ENCODE results near the gene CCDC88B.

Gene CCDC88B, protein sequence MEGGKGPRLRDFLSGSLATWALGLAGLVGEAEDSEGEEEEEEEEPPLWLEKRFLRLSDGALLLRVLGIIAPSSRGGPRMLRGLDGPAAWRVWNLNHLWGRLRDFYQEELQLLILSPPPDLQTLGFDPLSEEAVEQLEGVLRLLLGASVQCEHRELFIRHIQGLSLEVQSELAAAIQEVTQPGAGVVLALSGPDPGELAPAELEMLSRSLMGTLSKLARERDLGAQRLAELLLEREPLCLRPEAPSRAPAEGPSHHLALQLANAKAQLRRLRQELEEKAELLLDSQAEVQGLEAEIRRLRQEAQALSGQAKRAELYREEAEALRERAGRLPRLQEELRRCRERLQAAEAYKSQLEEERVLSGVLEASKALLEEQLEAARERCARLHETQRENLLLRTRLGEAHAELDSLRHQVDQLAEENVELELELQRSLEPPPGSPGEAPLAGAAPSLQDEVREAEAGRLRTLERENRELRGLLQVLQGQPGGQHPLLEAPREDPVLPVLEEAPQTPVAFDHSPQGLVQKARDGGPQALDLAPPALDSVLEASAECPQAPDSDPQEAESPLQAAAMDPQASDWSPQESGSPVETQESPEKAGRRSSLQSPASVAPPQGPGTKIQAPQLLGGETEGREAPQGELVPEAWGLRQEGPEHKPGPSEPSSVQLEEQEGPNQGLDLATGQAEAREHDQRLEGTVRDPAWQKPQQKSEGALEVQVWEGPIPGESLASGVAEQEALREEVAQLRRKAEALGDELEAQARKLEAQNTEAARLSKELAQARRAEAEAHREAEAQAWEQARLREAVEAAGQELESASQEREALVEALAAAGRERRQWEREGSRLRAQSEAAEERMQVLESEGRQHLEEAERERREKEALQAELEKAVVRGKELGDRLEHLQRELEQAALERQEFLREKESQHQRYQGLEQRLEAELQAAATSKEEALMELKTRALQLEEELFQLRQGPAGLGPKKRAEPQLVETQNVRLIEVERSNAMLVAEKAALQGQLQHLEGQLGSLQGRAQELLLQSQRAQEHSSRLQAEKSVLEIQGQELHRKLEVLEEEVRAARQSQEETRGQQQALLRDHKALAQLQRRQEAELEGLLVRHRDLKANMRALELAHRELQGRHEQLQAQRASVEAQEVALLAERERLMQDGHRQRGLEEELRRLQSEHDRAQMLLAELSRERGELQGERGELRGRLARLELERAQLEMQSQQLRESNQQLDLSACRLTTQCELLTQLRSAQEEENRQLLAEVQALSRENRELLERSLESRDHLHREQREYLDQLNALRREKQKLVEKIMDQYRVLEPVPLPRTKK (N-terminal part only)

DNA sequence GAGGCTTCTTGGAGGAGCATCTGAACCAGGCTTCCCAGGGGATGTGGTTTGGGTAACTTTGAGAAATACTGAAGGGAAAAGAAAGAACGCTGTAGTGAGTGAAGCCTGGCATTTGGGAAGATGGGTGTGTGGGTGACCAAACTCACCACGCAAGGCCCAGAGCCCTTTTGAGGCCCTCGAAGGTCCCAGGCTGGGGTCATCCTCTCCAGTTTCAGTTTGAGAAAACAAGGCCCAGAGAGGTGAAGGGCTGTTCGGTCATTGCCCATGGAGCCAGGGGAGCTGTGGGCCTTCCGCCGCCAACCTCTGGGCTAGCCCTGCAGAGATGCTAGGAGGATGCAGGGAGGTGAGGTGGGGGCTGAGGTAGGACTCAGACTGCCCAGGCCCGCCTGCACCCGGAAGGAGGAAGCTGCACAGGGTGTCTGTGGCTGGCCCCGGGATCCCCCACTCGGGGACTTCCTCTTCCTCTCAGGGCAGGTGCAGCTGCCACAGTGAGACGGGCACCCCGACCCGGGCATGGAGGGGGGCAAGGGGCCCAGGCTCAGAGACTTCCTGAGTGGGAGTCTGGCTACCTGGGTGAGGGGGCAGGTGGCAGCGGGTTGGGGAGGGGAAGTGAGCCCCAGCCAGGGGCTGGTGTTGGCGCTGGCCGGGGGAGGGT is at the start of gene CCDC88B:
TSS of gene CCDC88B (plus strand) at position 451 of the 655 bp plus-strand sequence. CDS start at position 514, 63 bp downstream.
- no peak for DNase-seq (ENCODE audit: low read depth)

DNA sequence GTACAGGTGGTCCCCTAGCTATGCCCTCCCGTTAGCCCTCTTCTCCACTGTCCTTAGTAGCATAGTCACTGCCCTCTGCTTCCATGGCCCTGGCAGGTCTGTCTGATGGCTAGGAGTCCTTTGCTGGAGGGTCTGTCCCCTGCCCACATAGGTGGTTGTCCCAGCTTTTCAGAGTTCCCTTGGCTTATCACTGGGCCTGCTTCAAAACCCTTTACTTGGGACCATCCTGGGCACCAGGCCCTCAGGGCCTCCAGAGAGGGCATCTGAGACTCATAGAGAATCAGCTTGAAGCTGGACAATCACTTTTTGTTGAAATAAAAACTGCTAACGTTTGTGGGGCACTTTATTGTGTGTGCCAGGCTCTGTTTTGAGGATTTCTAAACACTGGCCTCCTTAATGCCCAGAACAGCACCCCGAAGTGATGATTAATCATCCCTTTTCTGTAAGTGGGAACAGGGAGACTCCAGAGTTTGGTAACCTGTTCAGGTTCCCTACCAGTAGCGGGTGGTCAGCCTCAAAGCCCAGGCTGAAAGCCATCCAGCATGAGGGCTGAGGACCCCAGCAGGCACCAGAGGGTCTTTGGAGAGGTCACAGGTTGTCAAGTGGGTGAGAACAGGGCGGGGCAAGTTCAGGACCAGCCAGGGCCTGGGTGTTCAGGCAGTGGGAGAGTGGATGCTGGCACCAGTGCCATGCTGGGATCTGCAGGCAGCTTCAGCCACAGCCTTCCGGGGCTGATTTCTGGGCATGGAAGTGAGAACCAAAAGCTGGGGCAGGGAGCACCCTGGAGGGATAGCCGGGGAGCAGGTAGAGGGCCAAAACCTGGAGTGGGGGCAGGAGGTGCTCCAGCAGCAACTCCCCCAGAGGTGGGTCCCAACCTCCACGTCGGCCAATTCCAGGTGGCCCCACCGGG is 49.4 kb upstream of the CCDC88B start:
- DNase-seq (ENCODE audit: low read depth) = no peak

DNA sequence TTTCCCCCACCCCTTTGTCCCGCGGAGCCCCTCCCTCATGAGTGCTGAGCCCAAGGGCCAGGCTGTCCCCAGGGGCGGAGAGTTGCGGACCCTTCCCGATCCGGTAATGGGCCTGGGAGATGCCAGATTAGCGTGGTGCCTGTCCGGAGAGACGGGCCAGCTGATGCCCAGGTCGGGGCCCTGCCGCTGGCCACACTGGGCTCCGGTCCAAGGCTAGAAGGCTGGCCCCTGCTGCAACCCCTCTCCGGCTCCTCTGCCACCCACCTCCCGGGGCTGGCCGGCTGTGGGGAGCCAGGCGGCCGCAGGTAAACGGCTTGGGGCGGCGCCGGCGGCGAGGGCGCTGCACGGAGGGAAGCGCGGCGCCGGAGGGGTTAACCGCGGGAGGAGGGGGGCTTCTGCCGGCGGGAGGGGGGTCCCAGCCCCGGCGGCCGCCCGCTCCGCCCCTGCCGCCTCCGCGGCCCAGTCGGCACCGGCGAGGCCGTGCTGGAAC is 48.7 kb upstream of the CCDC88B start, which contains the start of gene KCNK4:
TSS of gene KCNK4 (plus strand) at position 41 of the 490 bp plus-strand sequence. CDS start 1,717 bp downstream, outside the sequence.
- no peak for DNase-seq (ENCODE audit: low read depth)

DNA sequence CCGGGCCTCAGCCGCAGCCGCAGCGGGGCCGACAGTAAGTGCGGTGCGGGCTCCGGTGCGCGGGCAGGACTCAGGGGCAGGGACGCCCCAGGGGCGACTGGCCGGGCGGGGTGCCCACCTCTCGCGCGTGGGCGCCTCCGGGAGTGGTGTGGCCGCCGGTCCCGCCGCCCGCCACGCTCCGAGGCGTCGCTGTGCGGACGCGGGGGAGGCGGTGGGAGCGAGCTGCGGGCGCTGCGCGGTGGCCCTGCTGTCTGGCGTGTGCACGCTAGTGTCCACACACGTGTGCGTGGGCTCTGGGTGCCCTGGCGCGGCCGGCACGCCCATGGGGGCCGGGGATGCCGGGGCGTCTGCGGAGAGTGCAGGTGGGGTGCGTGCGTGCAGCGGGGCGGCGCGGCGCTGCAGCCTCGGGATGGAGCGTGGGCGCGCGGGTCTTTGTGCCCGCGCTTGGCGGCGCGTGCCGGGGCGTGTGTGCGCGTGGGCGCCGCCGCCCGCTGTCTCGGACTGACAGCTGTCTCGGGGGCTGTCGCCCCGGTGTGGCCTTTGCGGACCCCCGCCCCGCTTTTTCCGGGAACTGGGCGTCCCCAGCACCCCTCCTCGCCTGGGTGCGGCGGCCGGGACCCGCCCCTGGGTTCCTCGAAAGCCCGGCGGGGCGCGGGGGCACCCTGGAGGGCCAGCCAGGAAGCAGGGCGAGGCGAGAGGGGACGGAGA is 48.1 kb upstream of the CCDC88B start:
- no peak for DNase-seq (ENCODE audit: low read depth)

DNA sequence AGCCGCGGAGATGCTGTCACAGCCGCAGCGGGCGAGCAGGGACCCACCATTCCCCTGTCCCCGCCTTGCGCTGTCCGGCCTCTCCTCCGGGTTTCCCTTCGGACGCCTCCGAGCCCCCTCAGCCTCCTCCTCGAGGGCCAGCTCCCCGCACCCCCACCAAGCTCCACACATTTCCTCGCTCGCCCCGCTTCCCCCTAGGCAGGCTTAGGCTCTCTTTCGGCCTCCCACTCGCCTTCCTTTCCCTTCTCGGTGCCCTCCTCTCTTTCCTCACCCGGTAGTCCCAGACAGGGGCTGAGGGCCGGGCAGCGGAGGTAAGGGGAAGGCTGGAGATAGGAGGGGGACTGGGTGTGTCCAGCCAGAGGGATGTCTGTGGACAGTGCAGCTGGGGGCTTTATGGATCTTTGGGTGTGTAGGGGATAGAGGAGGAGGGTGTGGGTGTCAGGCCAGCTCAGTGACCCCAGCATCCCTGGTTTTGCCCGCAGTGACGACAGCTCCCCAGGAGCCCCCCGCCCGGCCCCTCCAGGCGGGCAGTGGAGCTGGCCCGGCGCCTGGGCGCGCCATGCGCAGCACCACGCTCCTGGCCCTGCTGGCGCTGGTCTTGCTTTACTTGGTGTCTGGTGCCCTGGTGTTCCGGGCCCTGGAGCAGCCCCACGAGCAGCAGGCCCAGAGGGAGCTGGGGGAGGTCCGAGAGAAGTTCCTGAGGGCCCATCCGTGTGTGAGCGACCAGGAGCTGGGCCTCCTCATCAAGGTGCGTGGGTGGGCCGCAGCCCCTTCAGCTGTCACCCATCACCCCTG is 47.3 kb upstream of the CCDC88B start:
- DNase-seq (ENCODE audit: low read depth) = no peak

DNA sequence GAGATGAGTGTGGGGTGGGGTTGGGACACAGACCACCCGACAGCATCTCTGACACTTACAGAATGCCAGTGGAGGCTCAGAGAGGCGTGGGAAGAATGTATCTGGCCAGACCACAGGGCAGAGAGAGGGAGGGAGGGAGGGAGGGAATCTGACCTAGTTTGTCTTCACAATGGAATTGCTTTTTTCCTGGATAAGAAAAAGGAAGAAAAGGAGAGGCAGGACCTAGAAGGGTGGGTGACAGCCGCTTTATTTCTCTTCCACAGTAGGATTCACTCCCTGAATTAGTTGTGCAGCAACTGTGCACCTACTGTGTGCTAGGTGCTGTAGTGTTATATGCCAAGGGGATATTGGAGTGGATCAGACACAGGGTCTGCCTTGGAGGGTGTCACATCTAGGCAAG is 45.2 kb upstream of the CCDC88B start:
- peak; percentile 79 for DNase-seq (ENCODE audit: low read depth)

DNA sequence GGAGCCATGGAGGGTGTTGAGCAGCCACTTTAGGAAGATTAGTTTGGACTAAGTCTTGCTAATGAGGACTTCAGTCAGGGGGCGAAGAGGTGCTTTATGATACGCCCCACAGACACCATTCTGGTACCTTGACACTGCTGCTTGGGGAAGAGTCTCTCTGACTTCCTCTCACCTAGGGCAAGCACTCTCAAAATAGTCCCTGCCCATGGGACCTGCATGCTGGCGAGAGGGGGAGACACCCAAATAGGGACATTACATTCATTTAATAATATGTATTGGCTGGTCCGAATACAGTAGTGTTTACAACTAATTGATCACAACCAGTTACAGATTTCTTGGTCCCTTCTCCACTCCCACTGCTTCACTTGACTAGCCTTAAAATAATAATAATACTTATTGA is 44.2 kb upstream of the CCDC88B start:
- DNase-seq (ENCODE audit: low read depth) = no peak

DNA sequence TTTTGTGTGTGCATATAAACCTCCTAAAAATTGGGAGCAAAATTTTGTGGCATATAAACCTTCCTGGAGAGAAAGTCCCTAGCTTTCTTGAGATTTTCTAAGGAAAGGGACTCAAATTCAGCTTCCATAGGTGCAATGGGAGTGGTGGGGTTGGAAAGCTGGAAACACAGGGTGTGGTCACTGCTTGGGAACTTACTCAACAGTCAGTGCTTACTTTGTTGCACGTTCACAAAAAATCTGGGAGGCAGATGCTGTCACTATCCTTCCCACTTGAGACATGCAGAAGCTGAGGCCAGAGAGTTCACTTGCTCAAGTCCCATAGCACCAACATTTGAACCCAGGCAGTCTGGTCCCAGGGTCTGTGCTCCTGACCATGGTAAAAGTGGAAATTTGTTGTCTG is 43.8 kb upstream of the CCDC88B start:
- DNase-seq (ENCODE audit: low read depth) = no peak

DNA sequence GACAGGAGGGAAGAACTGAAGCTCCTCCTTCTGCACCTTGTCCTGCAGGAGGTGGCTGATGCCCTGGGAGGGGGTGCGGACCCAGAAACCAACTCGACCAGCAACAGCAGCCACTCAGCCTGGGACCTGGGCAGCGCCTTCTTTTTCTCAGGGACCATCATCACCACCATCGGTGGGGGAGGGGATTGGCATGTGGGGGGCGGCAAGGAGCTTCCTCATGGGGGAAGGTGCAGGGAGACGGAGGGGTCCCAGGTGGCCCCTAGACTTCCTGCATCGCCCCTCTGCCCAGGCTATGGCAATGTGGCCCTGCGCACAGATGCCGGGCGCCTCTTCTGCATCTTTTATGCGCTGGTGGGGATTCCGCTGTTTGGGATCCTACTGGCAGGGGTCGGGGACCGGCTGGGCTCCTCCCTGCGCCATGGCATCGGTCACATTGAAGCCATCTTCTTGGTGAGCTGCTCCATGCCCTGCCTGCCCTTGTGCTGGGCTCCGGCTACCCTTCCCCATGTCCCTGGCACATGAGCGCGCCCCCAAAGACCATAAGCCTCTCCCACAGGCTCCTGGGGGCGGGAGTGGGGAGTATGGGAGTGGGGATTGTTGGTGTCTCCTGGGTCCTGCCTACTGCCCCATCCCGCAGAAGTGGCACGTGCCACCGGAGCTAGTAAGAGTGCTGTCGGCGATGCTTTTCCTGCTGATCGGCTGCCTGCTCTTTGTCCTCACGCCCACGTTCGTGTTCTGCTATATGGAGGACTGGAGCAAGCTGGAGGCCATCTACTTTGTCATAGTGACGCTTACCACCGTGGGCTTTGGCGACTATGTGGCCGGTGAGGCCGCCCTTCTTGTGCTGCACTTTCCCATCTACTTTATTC is 42.9 kb upstream of the CCDC88B start:
- no peak for DNase-seq (ENCODE audit: low read depth)

DNA sequence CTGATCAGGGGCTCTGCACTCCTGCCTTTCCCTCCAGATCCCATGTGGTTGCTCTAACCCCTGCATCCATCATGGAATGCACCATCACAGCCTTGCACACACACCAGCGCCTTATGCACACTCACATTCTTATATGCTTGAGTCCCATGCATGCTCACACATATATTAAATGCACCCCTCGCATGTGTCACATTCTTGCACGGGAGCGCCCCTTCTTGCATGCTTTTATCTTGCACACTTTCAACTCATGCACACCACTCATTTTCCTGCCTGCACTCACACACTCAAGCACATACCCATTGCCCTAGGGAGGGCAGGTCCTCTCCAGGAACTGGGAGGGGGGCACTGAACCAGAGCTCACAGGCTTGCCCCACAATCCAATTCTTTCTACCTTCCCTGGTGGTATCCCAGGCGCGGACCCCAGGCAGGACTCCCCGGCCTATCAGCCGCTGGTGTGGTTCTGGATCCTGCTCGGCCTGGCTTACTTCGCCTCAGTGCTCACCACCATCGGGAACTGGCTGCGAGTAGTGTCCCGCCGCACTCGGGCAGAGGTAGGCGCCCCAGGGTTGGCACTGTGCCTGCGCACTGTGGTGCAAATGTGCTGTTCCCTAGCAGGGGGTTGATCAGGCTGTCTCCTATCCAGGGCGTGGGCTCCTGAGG is 42.2 kb upstream of the CCDC88B start:
- DNase-seq (ENCODE audit: low read depth) = no peak

DNA sequence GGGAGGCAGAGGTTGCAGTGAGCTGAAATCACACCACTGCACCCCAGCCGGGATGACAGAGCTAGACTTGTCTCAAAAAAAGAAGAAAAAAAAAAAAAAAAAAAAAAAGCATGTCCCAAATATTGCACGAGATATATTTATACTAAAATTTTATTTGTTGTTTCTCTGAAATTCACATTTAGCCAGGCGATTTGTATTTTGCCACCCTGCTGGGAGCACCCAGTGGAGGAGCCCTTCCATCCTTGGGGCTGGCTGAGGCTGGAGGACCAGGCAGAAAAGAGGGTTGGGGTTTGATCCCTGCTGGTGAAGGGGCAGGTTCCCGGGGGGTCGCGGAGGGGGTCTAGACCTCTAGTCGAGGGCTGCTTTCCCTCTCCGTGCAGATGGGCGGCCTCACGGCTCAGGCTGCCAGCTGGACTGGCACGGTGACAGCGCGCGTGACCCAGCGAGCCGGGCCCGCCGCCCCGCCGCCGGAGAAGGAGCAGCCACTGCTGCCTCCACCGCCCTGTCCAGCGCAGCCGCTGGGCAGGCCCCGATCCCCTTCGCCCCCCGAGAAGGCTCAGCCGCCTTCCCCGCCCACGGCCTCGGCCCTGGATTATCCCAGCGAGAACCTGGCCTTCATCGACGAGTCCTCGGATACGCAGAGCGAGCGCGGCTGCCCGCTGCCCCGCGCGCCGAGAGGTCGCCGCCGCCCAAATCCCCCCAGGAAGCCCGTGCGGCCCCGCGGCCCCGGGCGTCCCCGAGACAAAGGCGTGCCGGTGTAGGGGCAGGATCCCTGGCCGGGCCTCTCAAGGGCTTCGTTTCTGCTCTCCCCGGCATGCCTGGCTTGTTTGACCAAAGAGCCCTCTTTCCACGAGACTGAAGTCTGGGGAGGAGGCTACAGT is 40.8 kb upstream of the CCDC88B start:
- no peak for DNase-seq (ENCODE audit: low read depth)

DNA sequence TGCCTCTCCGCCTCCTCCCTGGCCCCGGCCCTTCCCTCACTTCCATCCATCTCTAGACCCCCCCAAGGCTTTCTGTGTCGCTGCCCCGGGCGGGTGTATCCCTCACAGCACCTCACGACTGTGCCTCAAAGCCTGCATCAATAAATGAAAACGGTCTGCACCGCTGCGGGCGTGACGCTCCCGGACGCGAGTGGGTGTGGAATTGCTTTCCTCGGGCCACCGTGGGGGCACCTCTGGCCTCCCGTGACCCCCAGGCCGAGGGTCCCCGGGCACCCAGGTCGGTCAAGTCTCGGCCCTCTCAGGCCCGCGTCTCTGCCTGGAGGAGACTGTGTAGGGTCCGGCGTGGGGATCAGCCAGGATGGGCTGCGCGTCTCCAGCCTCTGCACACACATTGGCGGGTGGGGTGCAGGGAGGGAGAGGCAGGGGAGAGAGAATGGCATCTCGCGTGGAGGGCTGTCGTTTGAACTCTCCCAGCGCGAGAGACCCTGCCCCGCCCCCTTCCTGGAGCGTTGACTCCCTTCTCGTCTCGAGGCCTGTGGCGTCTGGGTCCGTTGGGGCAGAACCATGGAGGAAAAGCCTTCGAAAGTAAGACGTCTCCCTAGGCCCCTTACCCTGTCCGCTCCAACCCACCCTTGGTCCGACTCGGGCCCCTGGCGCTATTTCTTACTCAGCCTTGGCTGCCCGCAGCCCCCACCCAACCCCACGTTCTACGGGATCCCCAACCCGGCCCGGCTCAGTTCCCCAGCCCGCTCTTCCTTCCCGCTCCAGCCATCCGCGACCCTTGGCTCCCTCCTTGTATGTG is 40.0 kb upstream of the CCDC88B start, which contains the start of gene CATSPERZ:
TSS of gene CATSPERZ (plus strand) at position 512 of the 802 bp plus-strand sequence. CDS start at position 565, 53 bp downstream.
- no peak for DNase-seq (ENCODE audit: low read depth)

DNA sequence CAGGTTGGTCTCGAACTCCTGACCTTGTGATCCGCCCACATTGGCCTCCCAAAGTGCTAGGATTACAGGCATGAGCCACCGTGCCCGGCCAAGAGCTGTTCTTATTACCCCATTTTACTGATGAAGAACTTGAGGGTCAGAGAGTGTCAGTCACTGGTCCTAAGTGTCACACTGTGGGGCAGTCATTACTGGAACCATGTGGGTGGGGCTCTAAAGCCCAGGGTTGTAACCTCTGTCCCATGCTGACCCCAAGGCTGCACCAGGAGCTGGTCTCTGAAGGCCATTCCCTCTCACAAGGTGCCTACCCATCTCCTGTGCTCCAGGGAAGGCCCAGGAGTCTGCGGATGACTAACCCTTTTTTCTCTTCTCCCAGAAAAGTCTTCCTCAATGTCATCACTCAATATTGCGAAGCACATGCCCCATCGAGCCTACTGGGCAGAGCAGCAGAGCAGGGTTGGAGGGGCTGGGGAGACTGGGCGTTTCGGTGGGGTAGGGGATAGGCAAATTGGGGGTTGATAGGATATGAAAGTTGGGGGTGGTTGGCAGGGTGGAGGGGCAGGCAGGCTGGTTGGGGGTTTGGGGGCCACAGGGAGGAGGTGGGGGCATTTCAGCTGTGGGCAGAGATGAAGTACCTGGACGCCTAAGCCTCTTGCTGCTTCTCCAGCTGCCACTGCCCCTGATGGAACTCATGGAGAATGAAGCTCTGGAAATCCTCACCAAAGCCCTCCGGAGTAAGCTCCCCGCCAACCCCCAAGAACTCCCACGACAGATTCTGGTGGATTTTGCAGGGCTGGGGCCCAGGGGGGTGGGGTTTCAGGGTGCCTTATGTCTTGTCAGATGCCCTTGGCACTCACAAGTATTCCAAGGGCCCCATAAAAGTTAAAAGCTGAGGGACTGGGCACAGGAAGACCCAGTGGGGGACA is 36.6 kb upstream of the CCDC88B start:
- DNase-seq (ENCODE audit: low read depth) = no peak

DNA sequence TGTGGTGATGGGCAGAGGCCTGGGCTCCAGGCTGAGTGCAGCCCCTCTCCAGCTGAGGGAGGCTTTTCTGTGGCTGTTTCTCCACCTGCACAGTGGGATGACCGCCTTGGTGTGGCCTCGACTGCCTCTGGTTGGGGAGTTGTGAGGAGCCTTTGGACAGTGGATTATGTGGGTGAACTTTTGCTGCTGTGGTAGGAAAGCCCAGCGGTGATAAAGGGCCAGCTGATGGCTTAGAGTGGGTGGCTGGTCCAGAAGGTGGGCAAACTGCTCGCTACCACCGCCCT is 36.0 kb upstream of the CCDC88B start:
- no peak for DNase-seq (ENCODE audit: low read depth)
